B cell (primary cell): ENCODE data around the gene ANK3. TPM values are rescaled to one million over a fixed set of nuclear protein-coding genes. Genes with fewer than 3 reads are reported as not detected.

Experiments used
- ATAC-seq: fragments of 200-7000 bp; cut with Tn5 transposase; one replicate; pipeline ENCODE4 v1.10.0; 2021; ENCODE audit warnings: low read depth, mild to moderate bottlenecking, moderate number of reproducible peaks, moderate library complexity
- CTCF ChIA-PET: fragments of 350-600 bp; sonication (Branson Sonifier 250); formaldehyde crosslinking; loops from one replicate; lab custom pipeline; 2021; ENCODE audit warnings: antibody characterized with exemption, inconsistent platforms; lab: Charles Lee
- POLR2A ChIA-PET: fragments of 350-600 bp; sonication (Branson Sonifier 250); formaldehyde crosslinking; loops from one replicate; lab custom pipeline; 2021; ENCODE audit warnings: antibody characterized with exemption; lab: Charles Lee
- DNase-seq: peaks from one replicate; pipeline ENCODE4 v3.0.0; 2013
- H2AFZ ChIP-seq: 2 replicates; pipeline ENCODE4 v1.6.1; 2012; ENCODE audit warnings: mild to moderate bottlenecking, low read depth, low read length; ENCODE audit not compliant: insufficient read depth, poor library complexity, severe bottlenecking
- H3K27ac ChIP-seq, 2 donors: 1 replicate in 1 of 2; 2 replicates in 1 of 2; pipeline ENCODE4 v1.5.1; 2012 to 2013; ENCODE audit warnings: low read length in 2 of 2, mild to moderate bottlenecking in 2 of 2, moderate library complexity in 1 of 2
- H3K27me3 ChIP-seq, 4 experiments: fragments of 200-600 bp in 1 of 4; sonication (generic) in 1 of 4; replicated peaks in 1 of 4; 1 replicate in 2 of 4; 2 replicates in 2 of 4; pipeline versions ENCODE4 v1.6.1 to v1.7.0; 2013 to 2016; ENCODE audit warnings: low read length in 3 of 4, mild to moderate bottlenecking in 2 of 4, mixed read lengths in 1 of 4, moderate library complexity in 1 of 4; ENCODE audit not compliant: insufficient read depth in 4 of 4, control insufficient read depth in 3 of 4; ENCODE audit errors: control extremely low read depth in 1 of 4
- H3K36me3 ChIP-seq, 2 experiments: replicated peaks in 1 of 2; 1 replicate in 1 of 2; 2 replicates in 1 of 2; pipeline versions ENCODE4 v1.6.1 to v1.7.1; 2013; ENCODE audit warnings: low read length in 1 of 2; ENCODE audit not compliant: insufficient read depth in 2 of 2, control insufficient read depth in 1 of 2; ENCODE audit errors: control extremely low read depth in 1 of 2, extremely low read depth in 1 of 2
- H3K4me1 ChIP-seq, 2 donors: fragments of 200-600 bp in 1 of 2; sonication (generic) in 1 of 2; 1 replicate in 1 of 2; 2 replicates in 1 of 2; pipeline versions ENCODE4 v1.5.1 to v1.6.1; 2013 to 2017; ENCODE audit warnings: low read length in 2 of 2; ENCODE audit not compliant: control insufficient read depth in 2 of 2, insufficient read depth in 2 of 2
- H3K4me2 ChIP-seq: replicated peaks from 2 replicates; pipeline ENCODE3; 2012; ENCODE audit warnings: mild to moderate bottlenecking, low read depth, low read length; ENCODE audit not compliant: poor library complexity, severe bottlenecking
- H3K4me3 ChIP-seq, 5 experiments: fragments of 200-600 bp in 1 of 5; sonication (generic) in 1 of 5; 1 replicate in 3 of 5; 2 replicates in 2 of 5; pipeline versions ENCODE4 v1.5.1 to v1.7.0; 2011 to 2016; ENCODE audit warnings: low read length in 4 of 5, mild to moderate bottlenecking in 4 of 5, low read depth in 2 of 5, control low read depth in 1 of 5, moderate library complexity in 1 of 5; ENCODE audit not compliant: insufficient read depth in 1 of 5; ENCODE audit errors: control extremely low read depth in 1 of 5, extremely low read depth in 1 of 5
- H3K79me2 ChIP-seq: fragments of 200-600 bp; sonication (generic); one replicate; pipeline ENCODE4 v1.6.0; 2016; ENCODE audit warnings: low read length; ENCODE audit not compliant: control insufficient read depth, insufficient read depth
- H3K9ac ChIP-seq: fragments of 200-600 bp; sonication (generic); 2 replicates; pipeline ENCODE4 v1.6.1; 2017; ENCODE audit warnings: mild to moderate bottlenecking, low read length, moderate library complexity
- H3K9me3 ChIP-seq, 3 donors: one replicate each; pipeline versions ENCODE4 v1.6.1 to v1.7.1; 2013; ENCODE audit warnings: low read length in 2 of 3; ENCODE audit not compliant: control insufficient read depth in 2 of 3, insufficient read depth in 1 of 3; ENCODE audit errors: control extremely low read depth in 1 of 3
- H4K20me1 ChIP-seq: 2 replicates; pipeline ENCODE4 v1.6.0; 2012; ENCODE audit warnings: mild to moderate bottlenecking, low read length; ENCODE audit not compliant: insufficient read depth, control insufficient read depth, poor library complexity, severe bottlenecking
- H3K27ac Mint-ChIP-seq: one replicate; pipeline ENCODE4 v1.8.0; 2021; ENCODE audit warnings: mixed read lengths
- H3K27me3 Mint-ChIP-seq: one replicate; pipeline ENCODE4 v1.8.0; 2021; ENCODE audit warnings: mixed read lengths
- H3K4me1 Mint-ChIP-seq: one replicate; pipeline ENCODE4 v1.8.0; 2021; ENCODE audit warnings: mixed read lengths
- H3K4me3 Mint-ChIP-seq: one replicate; pipeline ENCODE4 v1.8.0; 2021; ENCODE audit warnings: mixed read lengths
- H3K9me3 Mint-ChIP-seq: one replicate; pipeline ENCODE4 v1.8.0; 2022; ENCODE audit warnings: mixed read lengths; ENCODE audit not compliant: insufficient read depth
- EZH2 ChIP-seq: IDR thresholded peaks from 2 replicates; pipeline ENCODE4 v1.6.1; 2012; ENCODE audit warnings: borderline replicate concordance, low read depth, mild to moderate bottlenecking, moderate library complexity, low read length; ENCODE audit not compliant: insufficient read depth, poor library complexity, severe bottlenecking
- WGBS: methylation state at CpG from one replicate; pipeline ENCODE4 v1.1.5; 2013; ENCODE audit warnings: missing lambda C conversion rate; ENCODE audit not compliant: insufficient coverage; 5-methylcytosine and 5-hydroxymethylcytosine counted together
- intact Hi-C: fragments of 100-400 bp; cut with micrococcal nuclease; formaldehyde crosslinking; loops from one replicate; pipeline ENCODE4 v1.10.0; 2022
- polyA plus RNA-seq: library from polyadenylated mRNA; depleted of rRNA; stranded (reverse); fragments of >200 nt; gene quantifications from 2 replicates; pipeline ENCODE4 v1.2.3, GENCODE V29; 2012
- total RNA-seq, 2 donors: library from RNA; stranded (reverse); fragments of 120-200 nt in 1 of 2; gene quantifications; 1 replicate in 1 of 2; 2 replicates in 1 of 2; pipeline versions ENCODE4 v1.2.3 to v1.2.4, GENCODE V29; 2013 to 2022
- TF ChIP-seq, protein P1 (sequence below): fragments of 200-600 bp; IDR thresholded peaks from one replicate; pipeline ENCODE4 v1.8.0; 2022; ENCODE audit warnings: antibody characterized with exemption, mild to moderate bottlenecking

Gene ANK3
- total and polyA plus RNA-seq, 2 donors (not counting 1 experiment from before 2014, with no cell fraction given) = 4.9 to 21.6 TPM

DNA sequence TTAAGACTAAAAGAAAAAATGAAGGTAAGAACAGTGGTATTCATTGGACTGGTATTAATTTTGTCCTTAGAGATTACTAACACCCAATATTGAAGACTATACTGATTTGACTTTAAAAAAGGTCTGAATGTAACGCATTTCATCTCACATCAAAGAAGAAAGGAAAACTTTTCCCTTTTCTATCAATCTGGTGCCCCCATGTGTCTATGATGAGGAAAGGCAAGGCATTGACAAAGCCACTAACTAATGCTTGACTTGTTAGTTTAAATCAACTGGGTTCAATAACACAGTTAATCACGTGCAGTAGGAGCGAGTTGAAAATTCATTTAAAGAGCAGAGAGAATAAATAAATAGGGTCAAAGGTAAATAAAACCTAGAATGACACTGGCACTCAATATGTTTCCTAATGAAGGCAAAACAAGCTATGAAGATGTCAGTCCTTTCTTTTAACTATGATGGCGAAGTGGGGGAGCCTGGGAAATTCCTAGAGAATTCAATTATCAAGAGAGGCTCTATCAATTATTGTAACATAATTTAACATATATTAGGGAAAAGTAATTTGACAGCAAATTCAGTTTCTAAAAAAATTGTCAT, 180.9 kb downstream of the ANK3 start:
- Histone ChIP-seq H3K4me1 (peaks cover 14 to 26% of the 10 kb centered on the region in 2 donors), H3K79me2 (no peaks in the 10 kb centered on the region), H3K36me3 (no peaks in the 10 kb centered on the region), H3K9me3 (peaks cover 0 to 5% (median 4%) of the 10 kb centered on the region in 3 donors), H3K27me3 (no peaks in the 10 kb centered on the region), H3K4me3 (no peak overlapping the region), H3K9ac (no peak overlapping the region), H3K27ac (no peak overlapping the region), H4K20me1 (no peaks in the 10 kb centered on the region), H2AFZ (no peak overlapping the region), H3K4me2 (no peak overlapping the region)
- WGBS = no CpG with 5 or more reads among the region's 4 CpGs
- DNase-seq = peak; percentile 36
- intact Hi-C loops = loop anchor here (1.0 to 10.0 kb wide), 2 partner anchors 94 to 344 kb away; no protein-coding TSS in a partner anchor
- H3K4me1 Mint-ChIP-seq = peaks cover 37% of the 10 kb centered on the region
- CTCF ChIA-PET = interaction anchor here (0.7 to 13.1 kb wide), 15 partner anchors 12 to 583 kb away, joined by 3 to 168 read pairs (median 5); no protein-coding TSS in a partner anchor
- POLR2A ChIA-PET = no interaction called here
- no peaks in the 10 kb centered on the region for H3K27me3 Mint-ChIP-seq
- ATAC-seq = no peak
- no peak overlapping the region for H3K27ac Mint-ChIP-seq
- no peak overlapping the region for H3K4me3 Mint-ChIP-seq
- H3K9me3 Mint-ChIP-seq = peaks cover 5% of the 10 kb centered on the region
- no peak for TF ChIP-seq EZH2
- TF ChIP-seq, protein P1, sequence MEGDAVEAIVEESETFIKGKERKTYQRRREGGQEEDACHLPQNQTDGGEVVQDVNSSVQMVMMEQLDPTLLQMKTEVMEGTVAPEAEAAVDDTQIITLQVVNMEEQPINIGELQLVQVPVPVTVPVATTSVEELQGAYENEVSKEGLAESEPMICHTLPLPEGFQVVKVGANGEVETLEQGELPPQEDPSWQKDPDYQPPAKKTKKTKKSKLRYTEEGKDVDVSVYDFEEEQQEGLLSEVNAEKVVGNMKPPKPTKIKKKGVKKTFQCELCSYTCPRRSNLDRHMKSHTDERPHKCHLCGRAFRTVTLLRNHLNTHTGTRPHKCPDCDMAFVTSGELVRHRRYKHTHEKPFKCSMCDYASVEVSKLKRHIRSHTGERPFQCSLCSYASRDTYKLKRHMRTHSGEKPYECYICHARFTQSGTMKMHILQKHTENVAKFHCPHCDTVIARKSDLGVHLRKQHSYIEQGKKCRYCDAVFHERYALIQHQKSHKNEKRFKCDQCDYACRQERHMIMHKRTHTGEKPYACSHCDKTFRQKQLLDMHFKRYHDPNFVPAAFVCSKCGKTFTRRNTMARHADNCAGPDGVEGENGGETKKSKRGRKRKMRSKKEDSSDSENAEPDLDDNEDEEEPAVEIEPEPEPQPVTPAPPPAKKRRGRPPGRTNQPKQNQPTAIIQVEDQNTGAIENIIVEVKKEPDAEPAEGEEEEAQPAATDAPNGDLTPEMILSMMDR = peak; percentile 67

DNA sequence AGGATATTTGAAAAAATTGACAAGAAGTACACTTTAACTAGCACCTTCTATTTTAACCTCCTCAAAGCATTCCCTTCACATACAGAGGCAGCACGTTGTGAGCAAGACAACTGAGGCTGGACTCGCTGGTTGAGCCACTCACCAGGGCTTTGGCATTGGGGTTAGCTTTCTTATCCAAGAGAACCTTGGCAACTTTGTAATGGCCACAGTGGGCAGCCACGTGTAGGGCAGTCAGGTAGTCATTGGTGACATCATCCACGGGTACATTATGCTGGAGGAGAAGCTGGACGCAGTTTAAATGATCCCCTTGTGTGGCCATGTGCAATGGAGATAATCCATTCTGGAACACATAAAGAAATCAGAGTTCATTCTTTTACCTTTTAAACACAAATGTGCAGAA, 181.8 kb downstream of the ANK3 start:
- intact Hi-C loops = loop anchor here (1.0 to 10.0 kb wide), 2 partner anchors 94 to 343 kb away; no protein-coding TSS in a partner anchor
- Histone ChIP-seq H3K4me1 (peaks cover 14 to 26% of the 10 kb centered on the region in 2 donors), H3K27ac (no peak overlapping the region), H3K9ac (no peak overlapping the region), H3K36me3 (no peaks in the 10 kb centered on the region), H3K27me3 (no peaks in the 10 kb centered on the region), H4K20me1 (no peaks in the 10 kb centered on the region), H3K4me2 (no peak overlapping the region), H3K9me3 (peaks cover 0 to 5% (median 4%) of the 10 kb centered on the region in 3 donors), H2AFZ (no peak overlapping the region), H3K79me2 (no peaks in the 10 kb centered on the region), H3K4me3 (no peak overlapping the region)
- CTCF ChIA-PET = interaction anchor here (0.6 to 13.1 kb wide), 12 partner anchors 29 to 582 kb away, joined by 3 to 168 read pairs (median 6); no protein-coding TSS in a partner anchor
- DNase-seq = no peak
- POLR2A ChIA-PET = no interaction called here
- no peak overlapping the region for H3K4me3 Mint-ChIP-seq
- ATAC-seq = no peak
- H3K9me3 Mint-ChIP-seq = peaks cover 5% of the 10 kb centered on the region
- WGBS = 95% methylated on average over 4 of the region's 5 CpGs
- H3K27ac Mint-ChIP-seq = no peak overlapping the region
- H3K27me3 Mint-ChIP-seq = no peaks in the 10 kb centered on the region
- peaks cover 35% of the 10 kb centered on the region for H3K4me1 Mint-ChIP-seq
- no peak for TF ChIP-seq EZH2
- TF ChIP-seq, protein P1 = no peak
